ENCODE results near the gene ZNF587B. TPM values are rescaled to one million over a fixed set of nuclear protein-coding genes. Genes with fewer than 3 reads are reported as not detected.
"Not testable (repeated sequence)": the region's sequence is repeated elsewhere in the genome, so short reads cannot be mapped to it uniquely, and the experiment has no call there.

Gene ZNF587B
- total RNA-seq, 1 donor from 2014 or later, result 24.5 TPM

DNA sequence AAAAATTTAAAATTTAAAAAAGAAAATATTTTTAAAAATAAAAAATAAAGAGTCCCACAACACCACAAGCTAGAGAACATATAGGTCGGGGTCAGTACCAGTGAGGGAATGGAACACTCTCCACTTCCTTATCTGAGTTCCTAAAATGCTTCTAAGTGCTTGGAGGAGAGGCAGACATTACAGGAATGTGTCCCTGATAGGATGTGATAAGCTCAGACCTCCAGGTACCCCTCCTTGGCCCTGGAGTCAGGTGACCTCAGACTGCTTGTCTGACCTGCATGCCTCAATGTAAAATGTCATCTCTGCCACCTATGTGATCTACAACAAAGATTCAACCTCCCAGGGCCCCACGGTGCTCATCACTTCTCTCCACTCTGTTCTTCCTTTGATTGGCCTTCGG, 55.9 kb downstream of the ZNF587B start:
- TF ChIP-seq, protein P1, sequence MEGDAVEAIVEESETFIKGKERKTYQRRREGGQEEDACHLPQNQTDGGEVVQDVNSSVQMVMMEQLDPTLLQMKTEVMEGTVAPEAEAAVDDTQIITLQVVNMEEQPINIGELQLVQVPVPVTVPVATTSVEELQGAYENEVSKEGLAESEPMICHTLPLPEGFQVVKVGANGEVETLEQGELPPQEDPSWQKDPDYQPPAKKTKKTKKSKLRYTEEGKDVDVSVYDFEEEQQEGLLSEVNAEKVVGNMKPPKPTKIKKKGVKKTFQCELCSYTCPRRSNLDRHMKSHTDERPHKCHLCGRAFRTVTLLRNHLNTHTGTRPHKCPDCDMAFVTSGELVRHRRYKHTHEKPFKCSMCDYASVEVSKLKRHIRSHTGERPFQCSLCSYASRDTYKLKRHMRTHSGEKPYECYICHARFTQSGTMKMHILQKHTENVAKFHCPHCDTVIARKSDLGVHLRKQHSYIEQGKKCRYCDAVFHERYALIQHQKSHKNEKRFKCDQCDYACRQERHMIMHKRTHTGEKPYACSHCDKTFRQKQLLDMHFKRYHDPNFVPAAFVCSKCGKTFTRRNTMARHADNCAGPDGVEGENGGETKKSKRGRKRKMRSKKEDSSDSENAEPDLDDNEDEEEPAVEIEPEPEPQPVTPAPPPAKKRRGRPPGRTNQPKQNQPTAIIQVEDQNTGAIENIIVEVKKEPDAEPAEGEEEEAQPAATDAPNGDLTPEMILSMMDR (IDR thresholded peaks at IDR 0.05; ENCODE audit: unreplicated experiment), result no peak
- H3K36me3 Mint-ChIP-seq (ENCODE audit: low read depth, unreplicated experiment), result peaks cover 9% of the 10 kb centered on the region
- H3K27ac Mint-ChIP-seq (ENCODE audit: unreplicated experiment), result peak overlapping the region; percentile 48
- DNase-seq (ENCODE audit: low spot score), result no peak
- H3K4me1 Mint-ChIP-seq (ENCODE audit: unreplicated experiment), result peaks cover 21% of the 10 kb centered on the region
- H3K27me3 Mint-ChIP-seq (ENCODE audit: unreplicated experiment), result peaks cover 6% of the 10 kb centered on the region
- no peaks in the 10 kb centered on the region for H3K9me3 Mint-ChIP-seq (ENCODE audit: unreplicated experiment)
- H3K4me3 Mint-ChIP-seq (ENCODE audit: unreplicated experiment), result peak overlapping the region; percentile 72

DNA sequence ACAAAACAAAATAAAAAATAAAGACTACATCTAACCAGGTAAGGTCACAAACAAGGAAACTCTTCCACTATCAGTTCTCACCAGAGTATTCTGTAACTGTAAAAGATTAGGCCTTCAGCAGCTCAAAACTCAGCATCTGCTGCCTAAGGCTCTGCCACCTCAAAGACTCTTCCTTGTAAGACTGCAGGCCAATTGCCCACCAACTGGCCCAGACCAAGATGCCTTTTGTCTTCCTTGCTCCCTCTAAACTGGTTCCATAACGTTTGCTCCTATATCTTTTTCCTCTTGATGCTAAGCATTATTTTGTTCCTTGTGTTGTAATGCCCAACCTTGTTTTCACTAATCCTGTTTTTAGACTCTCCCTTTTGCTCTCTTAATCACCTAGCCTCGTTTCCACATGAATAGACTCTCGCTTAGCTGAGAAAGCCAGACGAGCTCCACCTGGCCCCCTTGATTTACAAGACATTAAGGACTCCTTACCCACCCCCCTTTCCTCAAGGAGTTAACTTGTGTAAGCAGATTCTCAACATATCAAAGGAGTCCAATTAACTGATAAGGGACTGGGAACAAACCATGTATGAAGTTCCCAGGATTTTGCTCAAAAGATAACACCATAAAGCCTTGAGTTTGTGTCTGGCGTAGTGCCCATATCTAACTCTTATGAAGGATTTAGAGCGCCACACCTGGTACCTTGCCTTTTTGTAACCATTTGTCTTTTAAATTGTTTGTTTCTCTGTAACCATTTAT, 57.3 kb downstream of the ZNF587B start:
- TF ChIP-seq, protein P1 (IDR thresholded peaks at IDR 0.05; ENCODE audit: unreplicated experiment), result no peak
- peaks cover 21% of the 10 kb centered on the region for H3K4me1 Mint-ChIP-seq (ENCODE audit: unreplicated experiment)
- H3K27me3 Mint-ChIP-seq (ENCODE audit: unreplicated experiment), result peaks cover 6% of the 10 kb centered on the region
- no peaks in the 10 kb centered on the region for H3K9me3 Mint-ChIP-seq (ENCODE audit: unreplicated experiment)
- H3K4me3 Mint-ChIP-seq (ENCODE audit: unreplicated experiment), result peak overlapping the region; percentile 98
- H3K27ac Mint-ChIP-seq (ENCODE audit: unreplicated experiment), result peak overlapping the region; percentile 80
- peaks cover 9% of the 10 kb centered on the region for H3K36me3 Mint-ChIP-seq (ENCODE audit: low read depth, unreplicated experiment)
- no peak for DNase-seq (ENCODE audit: low spot score)

DNA sequence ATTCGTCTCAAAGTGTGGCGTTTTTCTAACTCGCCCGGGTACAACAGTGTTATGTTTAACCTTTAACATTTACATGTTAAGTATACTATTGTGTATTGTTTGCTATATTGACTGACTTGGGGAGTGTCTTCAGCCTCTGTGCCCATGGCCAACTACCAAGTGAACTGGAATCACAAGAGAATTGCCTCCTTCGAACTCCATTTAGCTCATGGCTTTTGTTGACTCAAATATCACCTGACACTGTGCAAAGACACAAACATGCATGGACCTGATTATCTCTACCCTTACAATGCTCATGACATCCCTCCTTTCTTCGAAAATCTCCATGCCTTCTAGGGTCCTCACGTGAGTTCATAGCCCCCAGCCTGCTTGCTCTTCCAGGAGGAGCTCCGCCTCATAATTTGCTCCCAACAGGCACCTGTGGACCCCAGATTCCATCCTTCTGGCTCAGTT, 58.0 kb downstream of the ZNF587B start:
- Mint-ChIP-seq H3K27ac (ENCODE audit: unreplicated experiment) (peak overlapping the region; percentile 80), H3K36me3 (ENCODE audit: low read depth, unreplicated experiment) (peaks cover 4% of the 10 kb centered on the region), H3K27me3 (ENCODE audit: unreplicated experiment) (peaks cover 6% of the 10 kb centered on the region), H3K4me3 (ENCODE audit: unreplicated experiment) (peak overlapping the region; percentile 98), H3K4me1 (ENCODE audit: unreplicated experiment) (peaks cover 21% of the 10 kb centered on the region), H3K9me3 (ENCODE audit: unreplicated experiment) (no peaks in the 10 kb centered on the region)
- TF ChIP-seq, protein P1 (IDR thresholded peaks at IDR 0.05; ENCODE audit: unreplicated experiment), result no peak
- DNase-seq (ENCODE audit: low spot score), result no peak

DNA sequence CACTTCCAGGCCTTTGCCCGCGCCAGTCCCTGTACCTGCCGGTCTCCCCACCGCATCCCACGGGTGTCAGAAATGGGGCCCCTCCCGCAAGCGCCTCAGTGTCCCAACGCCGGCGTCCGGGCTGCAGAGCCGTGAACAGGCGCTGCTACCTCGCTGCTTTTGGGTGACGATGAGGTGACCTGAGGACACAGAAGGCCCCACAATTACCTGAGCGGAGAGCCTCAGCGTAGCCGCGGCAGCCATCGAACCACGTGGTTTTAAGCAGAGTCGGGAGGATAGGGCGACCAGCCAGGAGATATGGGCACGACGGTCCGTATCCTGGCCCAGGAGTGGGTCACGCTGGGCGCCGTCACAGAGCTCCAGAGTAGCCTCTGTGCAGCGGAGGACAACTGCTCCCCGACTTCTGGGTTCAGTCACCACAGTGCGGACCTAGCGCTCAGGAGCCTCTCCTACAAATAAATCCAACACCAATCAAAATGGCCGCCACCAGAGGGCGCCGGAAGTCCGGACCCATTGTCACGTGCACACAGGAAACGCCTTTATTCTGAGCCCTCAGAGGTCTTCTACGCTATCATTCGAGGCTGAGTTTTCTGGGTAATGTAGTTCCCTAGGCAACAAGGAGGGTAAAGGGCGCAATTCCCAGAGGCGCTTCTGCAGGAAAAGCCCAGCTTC, 58.6 kb downstream of the ZNF587B start, which contains the start of gene ZNF814:
Gene ZNF814 (minus strand): TSS at position 478 of the 672 bp plus-strand sequence. CDS start 235 bp downstream, at position 243.
- Mint-ChIP-seq H3K9me3 (ENCODE audit: unreplicated experiment) (no peaks in the 10 kb centered on the region), H3K4me1 (ENCODE audit: unreplicated experiment) (peaks cover 21% of the 10 kb centered on the region), H3K36me3 (ENCODE audit: low read depth, unreplicated experiment) (peaks cover 4% of the 10 kb centered on the region), H3K27ac (ENCODE audit: unreplicated experiment) (peak within 1 kb of the TSS; percentile 80), H3K27me3 (ENCODE audit: unreplicated experiment) (peaks cover 4% of the 10 kb centered on the region), H3K4me3 (ENCODE audit: unreplicated experiment) (peak within 1 kb of the TSS; percentile 98)
- DNase-seq (ENCODE audit: low spot score), result peak; percentile 84
- TF ChIP-seq, protein P1 (IDR thresholded peaks at IDR 0.05; ENCODE audit: unreplicated experiment), result peak; percentile 71

DNA sequence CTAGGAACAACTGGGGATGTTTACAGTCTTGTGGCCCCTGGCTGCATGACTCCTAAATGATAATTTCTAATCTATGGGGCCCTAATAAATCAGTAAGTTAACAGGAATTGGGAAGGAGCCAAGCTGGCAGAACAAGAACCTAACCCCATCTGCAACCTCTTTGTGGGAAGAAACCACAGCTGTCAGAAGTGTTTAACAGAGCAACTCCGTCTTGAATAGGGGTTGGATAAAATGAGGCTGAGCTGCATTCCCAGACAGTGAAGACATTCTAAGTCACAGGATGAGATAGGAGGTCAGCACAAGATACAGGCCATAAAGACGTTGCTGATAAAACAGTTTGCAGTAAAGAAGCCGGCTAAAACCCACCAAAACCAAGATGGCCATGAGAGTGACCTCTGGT, 60.6 kb downstream of the ZNF587B start:
- H3K36me3 Mint-ChIP-seq (ENCODE audit: low read depth, unreplicated experiment); H3K9me3 Mint-ChIP-seq (ENCODE audit: unreplicated experiment); DNase-seq (ENCODE audit: low spot score); H3K27me3 Mint-ChIP-seq (ENCODE audit: unreplicated experiment); H3K27ac Mint-ChIP-seq (ENCODE audit: unreplicated experiment): not testable (repeated sequence)
- H3K4me3 Mint-ChIP-seq (ENCODE audit: unreplicated experiment), result peak overlapping the region; percentile 26
- peaks cover 21% of the 10 kb centered on the region for H3K4me1 Mint-ChIP-seq (ENCODE audit: unreplicated experiment)

Other genes starting within 250 kb of the ZNF587B start
- 19.9 TPM for gene ZIK1, start 246.2 kb upstream of the ZNF587B start, total RNA-seq (ENCODE audit: unreplicated experiment)
- gene ZNF530, start 230.4 kb upstream of the ZNF587B start, total RNA-seq (ENCODE audit: unreplicated experiment), result 7.2 TPM
- 37.5 TPM for gene ZNF134, start 216.1 kb upstream of the ZNF587B start, total RNA-seq (ENCODE audit: unreplicated experiment)
- gene ZNF211, start 197.1 kb upstream of the ZNF587B start, total RNA-seq (ENCODE audit: unreplicated experiment), result 31.1 TPM
- 0.74 TPM for gene ZSCAN4, start 161.4 kb upstream of the ZNF587B start, total RNA-seq (ENCODE audit: unreplicated experiment)
- gene ZNF551, start 148.3 kb upstream of the ZNF587B start, total RNA-seq (ENCODE audit: unreplicated experiment), result 11.6 TPM
- gene ZNF154, start 121.1 kb upstream of the ZNF587B start, total RNA-seq (ENCODE audit: unreplicated experiment), result 23.2 TPM
- gene ZNF671, start 102.7 kb upstream of the ZNF587B start, total RNA-seq (ENCODE audit: unreplicated experiment), result 12.2 TPM
- gene ZNF776, start 83.5 kb upstream of the ZNF587B start, total RNA-seq (ENCODE audit: unreplicated experiment), result 22.6 TPM
- 19.6 TPM for gene ZNF586, start 60.6 kb upstream of the ZNF587B start, total RNA-seq (ENCODE audit: unreplicated experiment)
- 7.0 TPM for gene ZNF552, start 15.4 kb upstream of the ZNF587B start, total RNA-seq (ENCODE audit: unreplicated experiment)
- 36.8 TPM for gene ZNF587, start 19.6 kb downstream of the ZNF587B start, total RNA-seq (ENCODE audit: unreplicated experiment)
- 22.3 TPM for gene ZNF814, start 58.7 kb downstream of the ZNF587B start, total RNA-seq (ENCODE audit: unreplicated experiment)
- gene ZNF417, start 86.3 kb downstream of the ZNF587B start, total RNA-seq (ENCODE audit: unreplicated experiment), result 16.7 TPM
- gene ZNF418, start 105.1 kb downstream of the ZNF587B start, total RNA-seq (ENCODE audit: unreplicated experiment), result 14.0 TPM
- 10.4 TPM for gene ZNF256, start 117.4 kb downstream of the ZNF587B start, total RNA-seq (ENCODE audit: unreplicated experiment)
- 1.8 TPM for gene C19orf18, start 144.2 kb downstream of the ZNF587B start, total RNA-seq (ENCODE audit: unreplicated experiment)
- 22.3 TPM for gene ZNF606, start 172.5 kb downstream of the ZNF587B start, total RNA-seq (ENCODE audit: unreplicated experiment)
- gene ZSCAN1, start 203.7 kb downstream of the ZNF587B start, total RNA-seq (ENCODE audit: unreplicated experiment), result not detected
- 1.1 TPM for gene ZNF135, start 229.0 kb downstream of the ZNF587B start, total RNA-seq (ENCODE audit: unreplicated experiment)

Data from endothelial cell (in vitro differentiated cells).